ENCODE measurements around the gene CCDC9B. TPM values are rescaled to one million over a fixed set of nuclear protein-coding genes. Genes with fewer than 3 reads are reported as not detected.
A peak's percentile ranks its signal among the peaks of the same experiment; 100 is the strongest.

Gene CCDC9B
- total RNA-seq, 1 experiment from 2014 or later = 102 TPM

- CTCF ChIA-PET = interaction anchor here (0.5 kb wide), 1 partner anchor 166 kb away, joined by 3 read pairs; no protein-coding TSS in a partner anchor
- TF ChIP-seq CTCF (IDR thresholded peaks at IDR 0.05; ENCODE audit: unreplicated experiment) = no peak
- Mint-ChIP-seq H3K4me3 (ENCODE audit: low read depth, unreplicated experiment) (no peak overlapping the region), H3K4me1 (ENCODE audit: low read depth, unreplicated experiment) (peaks cover 2% of the 10 kb centered on the region), H3K9me3 (ENCODE audit: low read depth, unreplicated experiment) (no peaks in the 10 kb centered on the region), H3K36me3 (ENCODE audit: insufficient read depth, unreplicated experiment) (no peaks in the 10 kb centered on the region), H3K27ac (ENCODE audit: unreplicated experiment) (no peak overlapping the region), H3K27me3 (ENCODE audit: unreplicated experiment) (no peaks in the 10 kb centered on the region)
- no TSS peak for BruUV-seq (replicated peaks)
- no peak for DNase-seq
- intact Hi-C loops (cut with micrococcal nuclease; ENCODE audit: unreplicated experiment) = no loop called here
These were observed 25.9 kb downstream of the CCDC9B start for GRCh38 chr15:40314723-40315276.

- Mint-ChIP-seq H3K4me1 (ENCODE audit: low read depth, unreplicated experiment) (peaks cover 9% of the 10 kb centered on the region), H3K36me3 (ENCODE audit: insufficient read depth, unreplicated experiment) (peaks cover 3% of the 10 kb centered on the region), H3K9me3 (ENCODE audit: low read depth, unreplicated experiment) (no peaks in the 10 kb centered on the region), H3K27ac (ENCODE audit: unreplicated experiment) (no peak overlapping the region), H3K27me3 (ENCODE audit: unreplicated experiment) (no peaks in the 10 kb centered on the region), H3K4me3 (ENCODE audit: low read depth, unreplicated experiment) (no peak overlapping the region)
- no peak for TF ChIP-seq CTCF (IDR thresholded peaks at IDR 0.05; ENCODE audit: unreplicated experiment)
- no TSS peak for BruUV-seq (replicated peaks)
- CTCF ChIA-PET = interaction anchor here (1.0 to 1.2 kb wide), 2 partner anchors 9 to 24 kb away, joined by 3 read pairs; no protein-coding TSS in a partner anchor
- peak; percentile 62 for DNase-seq
- intact Hi-C loops (cut with micrococcal nuclease; ENCODE audit: unreplicated experiment) = no loop called here
These were observed 27.0 kb downstream of the CCDC9B start for GRCh38 chr15:40313531-40314398.

- CTCF ChIA-PET = interaction anchor here (0.7 to 5.8 kb wide), 3 partner anchors 10 to 45 kb away, joined by 3 to 25 read pairs (median 3); no protein-coding TSS in a partner anchor
- DNase-seq = no peak
- intact Hi-C loops (cut with micrococcal nuclease; ENCODE audit: unreplicated experiment) = no loop called here
- Mint-ChIP-seq H3K27me3 (ENCODE audit: unreplicated experiment) (no peaks in the 10 kb centered on the region), H3K9me3 (ENCODE audit: low read depth, unreplicated experiment) (no peaks in the 10 kb centered on the region), H3K4me1 (ENCODE audit: low read depth, unreplicated experiment) (peaks cover 9% of the 10 kb centered on the region), H3K4me3 (ENCODE audit: low read depth, unreplicated experiment) (no peak overlapping the region), H3K36me3 (ENCODE audit: insufficient read depth, unreplicated experiment) (peaks cover 6% of the 10 kb centered on the region), H3K27ac (ENCODE audit: unreplicated experiment) (no peak overlapping the region)
- TF ChIP-seq CTCF (IDR thresholded peaks at IDR 0.05; ENCODE audit: unreplicated experiment) = no peak
- no TSS peak for BruUV-seq (replicated peaks)
These were observed 28.2 kb downstream of the CCDC9B start for GRCh38 chr15:40312370-40313158.

- H3K4me3 Mint-ChIP-seq (ENCODE audit: low read depth, unreplicated experiment) = no peak overlapping the region
- intact Hi-C loops (cut with micrococcal nuclease; ENCODE audit: unreplicated experiment) = loop anchor here (1.0 kb wide), 1 partner anchor 32 kb away; no protein-coding TSS in a partner anchor
- H3K36me3 Mint-ChIP-seq (ENCODE audit: insufficient read depth, unreplicated experiment) = peaks cover 6% of the 10 kb centered on the region
- no peak for TF ChIP-seq CTCF (IDR thresholded peaks at IDR 0.05; ENCODE audit: unreplicated experiment)
- CTCF ChIA-PET = interaction anchor here (0.7 to 5.8 kb wide), 2 partner anchors 22 to 563 kb away, joined by 6 to 25 read pairs; no protein-coding TSS in a partner anchor
- H3K9me3 Mint-ChIP-seq (ENCODE audit: low read depth, unreplicated experiment) = no peaks in the 10 kb centered on the region
- no peak for DNase-seq
- BruUV-seq (replicated peaks) = no TSS peak
- H3K27ac Mint-ChIP-seq (ENCODE audit: unreplicated experiment) = no peak overlapping the region
- H3K27me3 Mint-ChIP-seq (ENCODE audit: unreplicated experiment) = no peaks in the 10 kb centered on the region
- peaks cover 17% of the 10 kb centered on the region for H3K4me1 Mint-ChIP-seq (ENCODE audit: low read depth, unreplicated experiment)
These were observed 29.7 kb downstream of the CCDC9B start for GRCh38 chr15:40310993-40311392.

Measured in Calu3 (cell line).